Activated naive CD8-positive, alpha-beta T cell treated with anti-CD3 and anti-CD28 coated beads for 36 hours (primary cell): ENCODE results near the gene RBM19. TPM values are rescaled to one million over a fixed set of nuclear protein-coding genes. Genes with fewer than 3 reads are reported as not detected.
"Not testable (repeated sequence)": the region's sequence is repeated elsewhere in the genome, so short reads cannot be mapped to it uniquely, and the experiment has no call there.

ENCODE experiments used
- DNase-seq: peaks from one replicate; pipeline ENCODE4 v3.0.0; 2021
- H3K27ac Mint-ChIP-seq: one replicate; pipeline ENCODE4 v1.8.0; 2022; ENCODE audit warnings: mild to moderate bottlenecking, moderate library complexity, mixed read lengths
- H3K27me3 Mint-ChIP-seq: one replicate; pipeline ENCODE4 v1.8.0; 2022; ENCODE audit warnings: mild to moderate bottlenecking, mixed read lengths
- H3K36me3 Mint-ChIP-seq: one replicate; pipeline ENCODE4 v1.8.0; 2021; ENCODE audit warnings: mild to moderate bottlenecking, mixed read lengths
- H3K4me1 Mint-ChIP-seq: one replicate; pipeline ENCODE4 v1.8.0; 2021; ENCODE audit warnings: mixed read lengths
- H3K4me3 Mint-ChIP-seq: one replicate; pipeline ENCODE4 v1.8.0; 2022; ENCODE audit warnings: mild to moderate bottlenecking, moderate library complexity, mixed read lengths
- H3K9me3 Mint-ChIP-seq: one replicate; pipeline ENCODE4 v1.8.0; 2022; ENCODE audit warnings: mixed read lengths
- total RNA-seq, 2 experiments: library from RNA; stranded (reverse); gene quantifications; one replicate each; pipeline ENCODE4 v1.2.3, GENCODE V29; 2021

RBM19 gene
- total RNA-seq, 2 experiments from 2014 or later: 86.9 to 89.8 TPM

DNA sequence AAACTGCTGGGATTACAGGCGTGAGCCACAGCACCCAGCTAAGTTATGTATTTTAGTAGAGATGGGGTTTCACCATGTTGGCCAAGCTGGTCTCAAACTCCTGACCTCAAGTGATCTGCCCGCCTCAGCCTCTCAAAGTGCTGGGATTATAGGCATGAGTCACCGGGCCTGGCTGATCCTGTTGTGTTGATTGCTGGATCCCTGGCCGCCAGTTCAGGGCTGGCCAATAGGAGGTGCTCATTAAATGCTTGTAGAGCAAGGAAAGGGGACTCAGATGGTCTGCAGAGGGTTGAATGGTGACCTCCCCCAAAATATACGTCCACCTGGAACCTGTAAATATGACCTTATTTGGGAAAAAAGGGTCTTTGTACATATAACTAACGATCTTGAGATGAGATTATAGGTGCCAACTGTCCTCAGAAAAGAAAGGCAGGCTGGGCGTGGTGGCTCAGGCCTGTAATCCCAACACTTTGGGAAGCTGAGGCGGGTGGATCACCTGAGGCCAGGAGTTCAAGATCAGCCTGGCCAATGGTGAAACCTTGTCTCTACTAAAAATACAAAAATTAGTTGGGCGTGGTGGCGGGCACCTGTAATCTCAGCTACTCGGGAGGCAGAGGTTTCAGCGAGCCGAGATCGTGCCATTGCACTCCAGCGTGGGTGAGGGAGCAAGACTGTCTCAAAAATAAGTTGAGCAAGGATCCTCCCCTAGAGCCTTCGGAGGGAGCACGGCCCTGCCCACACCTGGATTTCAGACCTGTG lies 156.5 kb downstream of the RBM19 start:
- DNase-seq, H3K27me3 Mint-ChIP-seq, H3K4me1 Mint-ChIP-seq, H3K27ac Mint-ChIP-seq, H3K4me3 Mint-ChIP-seq: not testable (repeated sequence)
- H3K9me3 Mint-ChIP-seq: peaks cover 15% of the 10 kb centered on the region
- peaks cover 53% of the 10 kb centered on the region for H3K36me3 Mint-ChIP-seq

DNA sequence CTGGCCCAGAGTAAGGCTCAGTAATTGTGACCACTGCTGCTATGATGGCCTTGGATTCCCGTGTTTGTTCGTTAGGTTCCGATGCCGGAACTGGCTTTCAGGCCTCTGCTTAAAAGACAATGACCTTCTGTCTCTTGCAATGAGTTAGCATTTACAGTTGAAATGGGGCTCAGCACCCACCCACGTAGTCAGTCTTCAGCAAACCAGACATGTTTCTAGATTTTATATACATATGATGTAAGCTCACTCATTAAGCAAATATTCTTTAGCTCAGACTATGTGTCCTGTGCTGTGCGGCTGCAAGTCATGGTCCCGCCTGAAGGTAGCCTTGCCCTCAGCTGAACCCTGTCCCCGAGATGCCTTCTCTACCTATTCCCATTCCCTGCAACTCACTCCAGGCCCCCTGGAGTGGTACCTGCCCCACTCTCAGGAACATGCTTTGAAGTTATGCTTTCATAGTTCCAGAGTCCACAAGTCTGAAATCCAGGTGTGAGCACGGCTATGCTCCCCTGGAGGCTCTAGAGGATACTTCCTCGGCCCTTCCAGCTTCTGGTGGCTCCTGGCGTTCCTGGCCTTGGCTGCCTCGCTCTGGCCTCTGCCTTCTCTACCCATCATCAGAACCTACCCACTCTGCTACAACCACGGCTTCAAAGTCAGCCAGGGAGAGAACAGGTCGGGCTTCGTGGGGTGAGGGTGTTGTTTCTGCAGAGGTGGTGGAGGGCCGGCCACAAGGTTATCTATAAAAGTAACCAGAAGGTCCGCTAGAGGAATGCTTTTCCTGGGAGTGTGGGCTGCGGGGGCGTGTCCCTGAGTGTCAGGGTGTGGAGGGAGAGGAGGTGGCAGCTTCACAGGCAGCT lies 157.8 kb downstream of the RBM19 start:
- no peak for DNase-seq
- Mint-ChIP-seq H3K27me3 (no peaks in the 10 kb centered on the region), H3K4me3 (no peak overlapping the region), H3K36me3 (peaks cover 50% of the 10 kb centered on the region), H3K27ac (no peak overlapping the region), H3K4me1 (no peaks in the 10 kb centered on the region), H3K9me3 (peaks cover 15% of the 10 kb centered on the region)

- Mint-ChIP-seq H3K27ac (no peak overlapping the region), H3K36me3 (peaks cover 31% of the 10 kb centered on the region), H3K4me1 (no peaks in the 10 kb centered on the region), H3K4me3 (no peak overlapping the region), H3K27me3 (no peaks in the 10 kb centered on the region), H3K9me3 (peaks cover 11% of the 10 kb centered on the region)
- no peak for DNase-seq
These were observed 160.5 kb downstream of the RBM19 start for GRCh38 chr12:113805673-113806072.

- Mint-ChIP-seq H3K4me1 (no peaks in the 10 kb centered on the region), H3K4me3 (no peak overlapping the region), H3K27ac (no peak overlapping the region), H3K36me3 (peaks cover 28% of the 10 kb centered on the region), H3K27me3 (no peaks in the 10 kb centered on the region), H3K9me3 (peaks cover 11% of the 10 kb centered on the region)
- DNase-seq: no peak
These were observed 161.0 kb downstream of the RBM19 start for GRCh38 chr12:113804961-113805600.

DNA sequence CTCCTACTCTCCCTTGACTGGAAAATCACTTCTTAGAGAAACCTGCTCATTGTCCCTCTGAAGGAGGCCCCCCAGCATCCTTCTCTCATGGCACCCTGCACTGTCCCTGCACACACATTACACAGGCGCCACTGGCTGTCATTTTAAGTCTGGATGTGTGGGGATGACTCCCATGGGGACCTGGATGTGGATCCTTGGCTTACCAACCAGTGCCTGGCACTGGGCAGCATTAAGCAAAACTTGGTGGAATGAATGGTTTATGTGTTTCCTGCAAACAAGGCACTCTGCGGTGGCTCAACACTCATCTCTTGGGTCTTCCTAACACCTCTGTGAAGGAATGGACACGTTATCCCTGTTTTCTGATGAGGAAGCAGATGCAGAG lies 162.4 kb downstream of the RBM19 start:
- DNase-seq: no peak
- Mint-ChIP-seq H3K27me3 (no peaks in the 10 kb centered on the region), H3K4me3 (no peak overlapping the region), H3K9me3 (peaks cover 11% of the 10 kb centered on the region), H3K36me3 (peaks cover 19% of the 10 kb centered on the region), H3K27ac (no peak overlapping the region), H3K4me1 (no peaks in the 10 kb centered on the region)

- DNase-seq: no peak
- Mint-ChIP-seq H3K4me3 (no peak overlapping the region), H3K9me3 (peaks cover 8% of the 10 kb centered on the region), H3K27me3 (no peaks in the 10 kb centered on the region), H3K36me3 (peaks cover 14% of the 10 kb centered on the region), H3K4me1 (no peaks in the 10 kb centered on the region), H3K27ac (no peak overlapping the region)
These were observed 163.0 kb downstream of the RBM19 start for GRCh38 chr12:113802966-113803758.

- Mint-ChIP-seq H3K4me1 (no peaks in the 10 kb centered on the region), H3K27ac (no peak overlapping the region), H3K4me3 (no peak overlapping the region), H3K36me3 (peaks cover 11% of the 10 kb centered on the region), H3K9me3 (peaks cover 8% of the 10 kb centered on the region), H3K27me3 (no peaks in the 10 kb centered on the region)
- no peak for DNase-seq
These were observed 163.9 kb downstream of the RBM19 start for GRCh38 chr12:113802000-113802749.

DNA sequence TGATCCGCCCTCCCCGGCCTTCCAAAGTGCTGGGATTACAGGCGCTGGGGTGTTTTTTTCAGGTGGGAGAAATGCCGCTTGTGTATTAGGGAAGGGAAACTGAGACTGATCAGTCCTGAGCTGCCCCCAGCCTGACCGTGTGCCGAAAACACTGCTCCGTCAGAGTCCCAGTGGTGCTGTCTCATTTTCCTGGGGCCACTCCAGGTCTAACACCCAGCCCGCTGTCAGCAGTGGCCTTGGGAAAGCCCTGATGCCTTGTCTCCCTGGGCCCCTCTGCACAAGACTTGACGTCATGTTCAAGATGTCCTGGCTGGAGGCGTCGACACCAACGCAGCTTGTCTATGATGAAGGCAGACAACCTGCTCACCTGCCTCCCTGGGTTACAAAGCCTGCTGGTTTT lies 165.9 kb downstream of the RBM19 start:
- no peak for DNase-seq
- Mint-ChIP-seq H3K4me1 (no peaks in the 10 kb centered on the region), H3K27me3 (no peaks in the 10 kb centered on the region), H3K4me3 (no peak overlapping the region), H3K36me3 (no peaks in the 10 kb centered on the region), H3K27ac (no peak overlapping the region), H3K9me3 (no peaks in the 10 kb centered on the region)

DNA sequence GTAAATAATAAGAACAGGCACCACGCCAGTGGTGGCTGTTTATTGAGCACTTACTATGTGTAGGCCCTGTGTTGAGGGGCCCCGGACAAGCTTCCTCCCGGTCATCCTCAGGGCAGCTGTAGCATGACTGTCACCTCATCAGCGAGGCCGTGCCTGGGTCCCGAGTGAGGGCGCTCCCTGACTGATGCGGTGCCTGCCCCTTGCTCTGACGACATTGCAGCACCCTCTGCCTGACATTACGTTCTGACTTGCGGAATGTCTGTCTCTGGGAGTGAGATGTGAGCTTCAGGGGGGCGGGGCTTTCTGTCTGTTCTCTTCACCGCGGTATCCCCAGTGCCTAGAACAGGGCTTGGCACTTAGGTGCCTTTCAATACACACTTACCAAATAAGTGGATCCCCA lies 167.6 kb downstream of the RBM19 start:
- Mint-ChIP-seq H3K4me1 (no peaks in the 10 kb centered on the region), H3K27me3 (no peaks in the 10 kb centered on the region), H3K9me3 (no peaks in the 10 kb centered on the region), H3K4me3 (no peak overlapping the region), H3K36me3 (no peaks in the 10 kb centered on the region), H3K27ac (no peak overlapping the region)
- no peak for DNase-seq

DNA sequence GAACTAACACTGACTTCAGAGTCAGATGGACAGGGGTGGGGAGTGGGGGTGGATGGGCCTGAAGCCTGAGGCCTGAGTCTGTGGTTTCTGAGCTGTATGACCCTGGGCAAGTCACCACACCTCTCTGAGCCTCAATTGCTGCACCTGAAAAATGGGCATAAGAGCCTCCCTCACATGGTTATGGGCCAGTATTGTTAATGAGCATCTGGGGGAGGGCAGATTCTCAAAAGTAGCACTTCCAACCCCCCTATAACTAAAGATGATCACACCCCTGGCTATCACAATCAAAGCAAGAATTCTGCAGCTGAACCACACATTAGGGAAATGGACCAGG lies 168.6 kb downstream of the RBM19 start:
- Mint-ChIP-seq H3K27ac (no peak overlapping the region), H3K9me3 (no peaks in the 10 kb centered on the region), H3K4me1 (no peaks in the 10 kb centered on the region), H3K36me3 (peaks cover 3% of the 10 kb centered on the region), H3K4me3 (no peak overlapping the region), H3K27me3 (no peaks in the 10 kb centered on the region)
- no peak for DNase-seq

DNA sequence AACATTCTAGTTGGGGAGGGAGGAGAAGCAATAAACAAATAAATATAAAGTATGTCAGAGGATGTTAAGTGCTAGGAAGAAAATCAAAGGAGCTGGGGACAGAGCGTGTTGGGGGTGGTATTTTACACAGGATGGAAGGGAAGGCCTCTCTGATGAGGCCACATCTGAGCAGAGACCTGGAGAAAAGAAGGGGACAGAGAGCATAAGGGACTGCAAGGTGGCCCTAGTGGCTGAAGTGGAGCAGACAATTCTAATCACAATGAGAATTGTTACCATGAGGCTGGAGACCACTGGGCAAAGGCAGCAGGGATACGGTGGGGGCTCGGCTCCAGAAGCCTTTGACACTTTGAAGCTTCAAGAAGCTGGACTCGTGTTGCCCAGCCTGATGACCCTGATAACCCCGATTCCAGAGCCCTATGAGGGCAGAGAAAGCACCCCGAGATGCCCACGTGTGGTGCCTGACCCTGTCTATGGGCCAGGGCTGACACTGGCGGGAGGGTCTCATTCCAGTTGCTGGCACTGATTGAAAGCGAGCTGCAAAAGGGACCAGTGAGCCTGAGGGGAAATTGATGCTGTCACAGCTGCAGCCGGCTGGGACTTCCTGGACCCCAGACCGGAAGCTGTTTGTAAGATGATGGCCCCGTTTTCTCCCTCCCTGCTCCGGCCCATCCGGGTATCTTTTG lies 169.1 kb downstream of the RBM19 start:
- Mint-ChIP-seq H3K4me3 (no peak overlapping the region), H3K27ac (no peak overlapping the region), H3K4me1 (no peaks in the 10 kb centered on the region), H3K27me3 (no peaks in the 10 kb centered on the region), H3K36me3 (peaks cover 5% of the 10 kb centered on the region), H3K9me3 (peaks cover 2% of the 10 kb centered on the region)
- no peak for DNase-seq

DNA sequence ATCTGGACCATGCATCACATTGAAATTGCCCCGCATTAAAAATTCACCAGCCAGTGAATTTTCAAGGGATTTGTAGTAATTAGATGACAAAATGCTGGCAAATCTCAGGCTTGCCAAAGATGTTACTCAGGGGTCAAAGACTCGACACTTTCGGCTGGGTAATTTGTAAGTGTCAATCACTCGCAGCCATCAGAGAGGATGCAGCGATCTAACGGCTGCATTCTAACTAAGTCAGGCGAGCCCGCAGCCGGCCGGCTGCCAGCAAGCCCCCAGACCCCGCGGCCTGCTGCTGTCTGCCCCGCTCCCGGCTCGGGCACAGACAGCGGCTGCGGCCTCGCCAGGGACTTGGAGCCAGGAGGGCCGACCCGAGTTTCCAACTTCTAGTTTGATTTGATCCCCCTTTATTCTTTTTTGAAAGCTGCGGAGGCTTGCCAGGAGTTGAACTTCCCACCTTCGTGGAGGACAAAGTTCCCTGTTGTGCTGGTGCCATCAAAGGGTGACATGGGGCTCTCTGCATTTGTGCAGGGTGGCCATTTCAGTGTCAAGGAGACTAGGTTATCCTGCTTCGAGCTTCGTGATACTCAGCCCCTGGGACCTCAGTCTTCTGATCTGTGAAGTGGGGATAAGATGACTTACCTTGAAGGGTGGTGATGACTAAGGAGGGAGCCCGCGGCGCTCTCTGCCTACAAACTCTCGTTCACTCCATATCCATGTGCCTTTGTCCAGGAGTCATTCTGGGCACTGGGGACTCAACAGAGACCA lies 169.9 kb downstream of the RBM19 start:
- peaks cover 6% of the 10 kb centered on the region for H3K36me3 Mint-ChIP-seq
- DNase-seq: no peak
- H3K4me3 Mint-ChIP-seq: no peak overlapping the region
- H3K4me1 Mint-ChIP-seq: no peaks in the 10 kb centered on the region
- H3K9me3 Mint-ChIP-seq: peaks cover 3% of the 10 kb centered on the region
- H3K27me3 Mint-ChIP-seq: no peaks in the 10 kb centered on the region
- H3K27ac Mint-ChIP-seq: no peak overlapping the region

- H3K36me3 Mint-ChIP-seq: peaks cover 8% of the 10 kb centered on the region
- H3K27me3 Mint-ChIP-seq: no peaks in the 10 kb centered on the region
- H3K9me3 Mint-ChIP-seq: peaks cover 11% of the 10 kb centered on the region
- no peaks in the 10 kb centered on the region for H3K4me1 Mint-ChIP-seq
- no peak for DNase-seq
- no peak overlapping the region for H3K27ac Mint-ChIP-seq
- H3K4me3 Mint-ChIP-seq: no peak overlapping the region
These were observed 170.7 kb downstream of the RBM19 start for GRCh38 chr12:113795445-113795844.
